ENCODE measurements around the gene SH2B3.

Gene SH2B3

GRCh38 chr12:111413442-111414086 lies 7.8 kb downstream of the SH2B3 start:
- H3K9ac ChIP-seq (ENCODE audit: low read length): no peak overlapping the region
- no peaks in the 10 kb centered on the region for H3F3A ChIP-seq (ENCODE audit: insufficient read depth)
- H3K79me2 ChIP-seq (ENCODE audit: insufficient read depth, low read length): peaks cover 93% of the 10 kb centered on the region
- H3K27me3 ChIP-seq (ENCODE audit: low read length): no peaks in the 10 kb centered on the region
- no peak overlapping the region for H2AFZ ChIP-seq (ENCODE audit: low read depth, low read length, severe bottlenecking)
- H3K4me3 ChIP-seq (ENCODE audit: insufficient read depth, low read length, poor library complexity, severe bottlenecking): no peak overlapping the region
- no peaks in the 10 kb centered on the region for H3K9me3 ChIP-seq (ENCODE audit: insufficient read depth, low read length)
- H4K20me1 ChIP-seq (ENCODE audit: low read depth, low read length): peaks cover 9% of the 10 kb centered on the region; the same call in 1 of the 2 replicates
- TF ChIP-seq EZH2phosphoT487 (conservative IDR thresholded peaks at IDR 0.05; ENCODE audit: low read length): no peak
- TF ChIP-seq, protein P1, sequence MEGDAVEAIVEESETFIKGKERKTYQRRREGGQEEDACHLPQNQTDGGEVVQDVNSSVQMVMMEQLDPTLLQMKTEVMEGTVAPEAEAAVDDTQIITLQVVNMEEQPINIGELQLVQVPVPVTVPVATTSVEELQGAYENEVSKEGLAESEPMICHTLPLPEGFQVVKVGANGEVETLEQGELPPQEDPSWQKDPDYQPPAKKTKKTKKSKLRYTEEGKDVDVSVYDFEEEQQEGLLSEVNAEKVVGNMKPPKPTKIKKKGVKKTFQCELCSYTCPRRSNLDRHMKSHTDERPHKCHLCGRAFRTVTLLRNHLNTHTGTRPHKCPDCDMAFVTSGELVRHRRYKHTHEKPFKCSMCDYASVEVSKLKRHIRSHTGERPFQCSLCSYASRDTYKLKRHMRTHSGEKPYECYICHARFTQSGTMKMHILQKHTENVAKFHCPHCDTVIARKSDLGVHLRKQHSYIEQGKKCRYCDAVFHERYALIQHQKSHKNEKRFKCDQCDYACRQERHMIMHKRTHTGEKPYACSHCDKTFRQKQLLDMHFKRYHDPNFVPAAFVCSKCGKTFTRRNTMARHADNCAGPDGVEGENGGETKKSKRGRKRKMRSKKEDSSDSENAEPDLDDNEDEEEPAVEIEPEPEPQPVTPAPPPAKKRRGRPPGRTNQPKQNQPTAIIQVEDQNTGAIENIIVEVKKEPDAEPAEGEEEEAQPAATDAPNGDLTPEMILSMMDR (IDR thresholded peaks at IDR 0.05; ENCODE audit: insufficient read depth, low read length, poor library complexity, severe bottlenecking): no peak
- no peak overlapping the region for H3K4me2 ChIP-seq (ENCODE audit: low read depth, low read length, poor library complexity, severe bottlenecking)
- H3K9me2 ChIP-seq (replicated peaks; ENCODE audit: insufficient read depth, low read length): no peaks in the 10 kb centered on the region
- peaks cover 3% of the 10 kb centered on the region; the same call in 1 of the 2 replicates for H3K36me3 ChIP-seq (ENCODE audit: low read length)
- H3K27ac ChIP-seq (ENCODE audit: low read depth, low read length): no peak overlapping the region

DNA sequence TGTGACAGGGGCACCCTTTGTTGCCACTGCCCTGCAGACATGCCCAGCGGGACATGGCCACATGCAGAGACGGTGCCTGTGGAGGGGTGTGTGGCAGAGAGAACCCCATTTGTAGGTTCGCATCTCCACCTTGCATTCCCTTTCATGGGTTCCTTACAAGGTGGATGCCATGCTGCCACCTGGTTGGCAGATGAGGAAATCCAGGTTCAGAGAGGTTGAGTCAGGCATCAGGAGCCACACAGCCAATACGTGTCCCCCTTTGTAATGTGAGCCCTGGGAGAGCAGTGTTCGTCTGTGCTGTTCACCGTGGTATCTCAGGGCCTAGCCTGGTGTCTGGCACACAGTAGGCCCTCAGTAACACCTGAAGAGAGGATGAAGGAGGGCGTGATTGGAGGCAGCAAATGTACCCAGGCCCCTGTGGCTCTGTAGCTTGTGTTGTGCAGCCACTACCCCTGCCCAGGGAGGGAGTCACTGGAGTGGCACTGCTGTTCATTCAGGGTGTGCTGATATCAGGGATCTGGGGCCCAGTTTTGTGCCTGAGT lies 9.1 kb downstream of the SH2B3 start:
- Histone ChIP-seq H3K4me3 (ENCODE audit: insufficient read depth, low read length, poor library complexity, severe bottlenecking) (no peak overlapping the region), H4K20me1 (ENCODE audit: low read depth, low read length) (peaks cover 3% of the 10 kb centered on the region; the same call in 1 of the 2 replicates), H3K79me2 (ENCODE audit: insufficient read depth, low read length) (peaks cover 85% of the 10 kb centered on the region), H3K4me2 (ENCODE audit: low read depth, low read length, poor library complexity, severe bottlenecking) (no peak overlapping the region), H3K9me3 (ENCODE audit: insufficient read depth, low read length) (no peaks in the 10 kb centered on the region), H3K27me3 (ENCODE audit: low read length) (no peaks in the 10 kb centered on the region), H2AFZ (ENCODE audit: low read depth, low read length, severe bottlenecking) (no peak overlapping the region), H3K9me2 (replicated peaks; ENCODE audit: insufficient read depth, low read length) (no peaks in the 10 kb centered on the region), H3K9ac (ENCODE audit: low read length) (no peak overlapping the region), H3F3A (ENCODE audit: insufficient read depth) (no peaks in the 10 kb centered on the region), H3K36me3 (ENCODE audit: low read length) (peaks cover 3% of the 10 kb centered on the region; the same call in 1 of the 2 replicates), H3K27ac (ENCODE audit: low read depth, low read length) (no peak overlapping the region)
- TF ChIP-seq, protein P1 (IDR thresholded peaks at IDR 0.05; ENCODE audit: insufficient read depth, low read length, poor library complexity, severe bottlenecking): no peak
- no peak for TF ChIP-seq EZH2phosphoT487 (conservative IDR thresholded peaks at IDR 0.05; ENCODE audit: low read length)

- H3K9me2 ChIP-seq (replicated peaks; ENCODE audit: insufficient read depth, low read length): no peaks in the 10 kb centered on the region
- H4K20me1 ChIP-seq (ENCODE audit: low read depth, low read length): peaks cover 3% of the 10 kb centered on the region; the same call in 1 of the 2 replicates
- TF ChIP-seq, protein P1 (IDR thresholded peaks at IDR 0.05; ENCODE audit: insufficient read depth, low read length, poor library complexity, severe bottlenecking): no peak
- TF ChIP-seq EZH2phosphoT487 (conservative IDR thresholded peaks at IDR 0.05; ENCODE audit: low read length): no peak
- no peaks in the 10 kb centered on the region for H3K9me3 ChIP-seq (ENCODE audit: insufficient read depth, low read length)
- H3K9ac ChIP-seq (ENCODE audit: low read length): no peak overlapping the region
- H3K27ac ChIP-seq (ENCODE audit: low read depth, low read length): no peak overlapping the region
- H3K36me3 ChIP-seq (ENCODE audit: low read length): peaks cover 6% of the 10 kb centered on the region
- H3K27me3 ChIP-seq (ENCODE audit: low read length): no peaks in the 10 kb centered on the region
- H2AFZ ChIP-seq (ENCODE audit: low read depth, low read length, severe bottlenecking): no peak overlapping the region
- no peak overlapping the region for H3K4me3 ChIP-seq (ENCODE audit: insufficient read depth, low read length, poor library complexity, severe bottlenecking)
- no peaks in the 10 kb centered on the region for H3F3A ChIP-seq (ENCODE audit: insufficient read depth)
- H3K79me2 ChIP-seq (ENCODE audit: insufficient read depth, low read length): peaks cover 79% of the 10 kb centered on the region
- H3K4me2 ChIP-seq (ENCODE audit: low read depth, low read length, poor library complexity, severe bottlenecking): no peak overlapping the region
Observed at GRCh38 chr12:111417290-111417689, 11.6 kb downstream of the SH2B3 start.

All from SU-DHL-6 (cell line).